HepG2 (cell line): ENCODE data around the gene SLC13A5. TPM values are rescaled to one million over a fixed set of nuclear protein-coding genes. Genes with fewer than 3 reads are reported as not detected.
A peak's percentile ranks its signal among the peaks of the same experiment; 100 is the strongest.

ENCODE experiments used
- CHD2 ChIP-seq: IDR thresholded peaks from 2 replicates; pipeline ENCODE4 v1.6.1; 2011; ENCODE audit warnings: low read depth, low read length, improper control_type of control experiment
- FOSL2 ChIP-seq: sonication (generic); formaldehyde crosslinking; IDR thresholded peaks from 2 replicates; pipeline ENCODE4 v1.4.0; 2020; ENCODE audit warnings: missing genetic modification reagents
- RBM22 ChIP-seq: fragments of 200-400 bp; formaldehyde crosslinking; optimal IDR thresholded peaks from 2 replicates; pipeline ENCODE3; 2017; ENCODE audit warnings: mild to moderate bottlenecking, low read length, moderate library complexity
- ZIK1 ChIP-seq: sonication (generic); formaldehyde crosslinking; IDR thresholded peaks from 2 replicates; pipeline ENCODE4 v1.5.0; 2020; ENCODE audit warnings: mild to moderate bottlenecking, low read depth, missing genetic modification reagents, borderline replicate concordance
- ZNF30 ChIP-seq: sonication (generic); formaldehyde crosslinking; IDR thresholded peaks from 2 replicates; pipeline ENCODE4 v1.5.0; 2020; ENCODE audit warnings: mild to moderate bottlenecking, missing genetic modification reagents
- ZNF343 ChIP-seq: sonication (generic); formaldehyde crosslinking; IDR thresholded peaks from 2 replicates; pipeline ENCODE4 v1.4.0; 2020; ENCODE audit warnings: mild to moderate bottlenecking, missing genetic modification reagents
- ZNF350 ChIP-seq: sonication (generic); formaldehyde crosslinking; IDR thresholded peaks from 2 replicates; pipeline ENCODE4 v1.4.0; 2020; ENCODE audit warnings: mild to moderate bottlenecking, low read depth, missing genetic modification reagents, borderline replicate concordance
- ZNF543 ChIP-seq: sonication (generic); formaldehyde crosslinking; IDR thresholded peaks from 2 replicates; pipeline ENCODE4 v1.4.0; 2020; ENCODE audit warnings: mild to moderate bottlenecking, missing genetic modification reagents
- ZNF572 ChIP-seq: sonication (generic); formaldehyde crosslinking; IDR thresholded peaks from 2 replicates; pipeline ENCODE4 v1.5.1; 2020; ENCODE audit warnings: mild to moderate bottlenecking, missing genetic modification reagents
- ZSCAN30 ChIP-seq: sonication (generic); formaldehyde crosslinking; IDR thresholded peaks from 2 replicates; pipeline ENCODE4 v1.5.0; 2020; ENCODE audit warnings: mild to moderate bottlenecking, missing genetic modification reagents
- polyA plus RNA-seq, 8 experiments: library from polyadenylated mRNA; depleted of rRNA in 3 of 8; stranded (reverse) in 7 of 8; unstranded in 1 of 8; fragments of >200 nt; fragmentation: Illumina TruSeq in 4 of 8; extraction: Trizol in 4 of 8; gene quantifications; 2 replicates each; pipeline versions ENCODE4 v1.2.1 to v1.2.3, GENCODE V29; 2011 to 2016; ENCODE audit warnings: low read depth in 4 of 8, missing spikeins in 1 of 8, mixed read lengths in 1 of 8; ENCODE audit not compliant: insufficient read depth in 1 of 8
- total RNA-seq, 5 experiments: library from RNA; depleted of rRNA; stranded (reverse); fragments of >200 nt; fragmentation: Illumina TruSeq; extraction: Trizol; gene quantifications; 2 replicates each; pipeline ENCODE4 v1.2.3, GENCODE V29; 2016; ENCODE audit warnings: low read depth in 1 of 5
- TF ChIP-seq, protein P1 (sequence below): sonication (generic); formaldehyde crosslinking; IDR thresholded peaks from 2 replicates; pipeline ENCODE4 v1.4.0; 2020; ENCODE audit warnings: mild to moderate bottlenecking, missing genetic modification reagents, borderline replicate concordance
- TF ChIP-seq, protein P2 (sequence below): sonication (generic); formaldehyde crosslinking; conservative IDR thresholded peaks from 2 replicates; pipeline ENCODE4 v1.4.0; 2020; ENCODE audit warnings: mild to moderate bottlenecking, missing genetic modification reagents, moderate library complexity
- TF ChIP-seq, protein P3 (sequence below): IDR thresholded peaks from 2 replicates; pipeline ENCODE4 v1.6.1; 2016; ENCODE audit warnings: low read depth, borderline replicate concordance

The SLC13A5 gene
- total and polyA plus RNA-seq, 2 of the 13 experiments (the other 11 are each of a cell fraction or from before 2014, with no cell fraction given): 42.8 to 310 TPM

DNA sequence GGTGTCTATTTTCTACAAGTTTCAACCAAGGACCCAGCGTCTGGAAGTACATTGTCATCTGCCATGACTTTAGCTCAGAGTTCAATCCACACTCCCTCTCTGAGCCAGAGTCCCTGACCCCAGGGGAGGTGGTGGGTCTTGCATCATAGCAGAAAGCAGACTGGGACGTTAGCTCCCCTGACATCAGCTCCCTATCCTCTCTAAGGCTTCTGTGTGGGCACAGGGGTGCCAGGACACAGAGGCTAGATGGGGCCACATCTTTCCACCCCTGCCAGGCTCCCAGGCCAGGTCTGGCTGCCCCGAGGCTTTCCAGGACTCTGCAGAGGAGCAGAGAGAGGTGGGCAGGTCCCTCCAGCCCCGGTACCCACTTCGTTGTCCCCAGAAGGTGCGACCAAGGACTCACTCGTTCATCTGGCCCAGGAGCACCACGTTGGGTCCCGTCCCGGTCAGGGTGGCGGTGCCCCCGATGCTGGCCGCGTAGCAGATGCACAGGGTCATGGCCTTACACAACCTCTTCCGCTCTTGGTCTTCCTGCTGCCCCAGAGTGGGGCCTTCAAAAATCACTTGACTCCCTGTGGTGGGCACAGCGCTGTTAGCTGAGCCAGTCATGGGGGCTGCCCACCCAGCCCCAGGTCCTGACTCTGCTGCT lies 10.5 kb downstream of the SLC13A5 start (continued):
- TF ChIP-seq, protein P1, sequence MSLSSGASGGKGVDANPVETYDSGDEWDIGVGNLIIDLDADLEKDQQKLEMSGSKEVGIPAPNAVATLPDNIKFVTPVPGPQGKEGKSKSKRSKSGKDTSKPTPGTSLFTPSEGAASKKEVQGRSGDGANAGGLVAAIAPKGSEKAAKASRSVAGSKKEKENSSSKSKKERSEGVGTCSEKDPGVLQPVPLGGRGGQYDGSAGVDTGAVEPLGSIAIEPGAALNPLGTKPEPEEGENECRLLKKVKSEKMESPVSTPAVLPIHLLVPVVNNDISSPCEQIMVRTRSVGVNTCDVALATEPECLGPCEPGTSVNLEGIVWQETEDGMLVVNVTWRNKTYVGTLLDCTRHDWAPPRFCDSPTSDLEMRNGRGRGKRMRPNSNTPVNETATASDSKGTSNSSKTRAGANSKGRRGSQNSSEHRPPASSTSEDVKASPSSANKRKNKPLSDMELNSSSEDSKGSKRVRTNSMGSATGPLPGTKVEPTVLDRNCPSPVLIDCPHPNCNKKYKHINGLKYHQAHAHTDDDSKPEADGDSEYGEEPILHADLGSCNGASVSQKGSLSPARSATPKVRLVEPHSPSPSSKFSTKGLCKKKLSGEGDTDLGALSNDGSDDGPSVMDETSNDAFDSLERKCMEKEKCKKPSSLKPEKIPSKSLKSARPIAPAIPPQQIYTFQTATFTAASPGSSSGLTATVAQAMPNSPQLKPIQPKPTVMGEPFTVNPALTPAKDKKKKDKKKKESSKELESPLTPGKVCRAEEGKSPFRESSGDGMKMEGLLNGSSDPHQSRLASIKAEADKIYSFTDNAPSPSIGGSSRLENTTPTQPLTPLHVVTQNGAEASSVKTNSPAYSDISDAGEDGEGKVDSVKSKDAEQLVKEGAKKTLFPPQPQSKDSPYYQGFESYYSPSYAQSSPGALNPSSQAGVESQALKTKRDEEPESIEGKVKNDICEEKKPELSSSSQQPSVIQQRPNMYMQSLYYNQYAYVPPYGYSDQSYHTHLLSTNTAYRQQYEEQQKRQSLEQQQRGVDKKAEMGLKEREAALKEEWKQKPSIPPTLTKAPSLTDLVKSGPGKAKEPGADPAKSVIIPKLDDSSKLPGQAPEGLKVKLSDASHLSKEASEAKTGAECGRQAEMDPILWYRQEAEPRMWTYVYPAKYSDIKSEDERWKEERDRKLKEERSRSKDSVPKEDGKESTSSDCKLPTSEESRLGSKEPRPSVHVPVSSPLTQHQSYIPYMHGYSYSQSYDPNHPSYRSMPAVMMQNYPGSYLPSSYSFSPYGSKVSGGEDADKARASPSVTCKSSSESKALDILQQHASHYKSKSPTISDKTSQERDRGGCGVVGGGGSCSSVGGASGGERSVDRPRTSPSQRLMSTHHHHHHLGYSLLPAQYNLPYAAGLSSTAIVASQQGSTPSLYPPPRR: 0 out of 2 replicates have a peak, but pooled peaks have one; percentile 20
- TF ChIP-seq ZNF30 (CRISPR knock-in tag) (no peak), FOSL2 (peak; percentile 40; the same call in 1 of the 2 replicates), ZNF572 (0 out of 2 replicates have a peak, but pooled peaks have one; percentile 4), ZNF343 (CRISPR knock-in tag) (no peak), CHD2 (no peak), ZNF543 (CRISPR knock-in tag) (peak; percentile 56; the same call in 1 of the 2 replicates), ZIK1 (CRISPR knock-in tag) (no peak), RBM22 (no peak), ZSCAN30 (CRISPR knock-in tag) (no peak), ZNF350 (peak; percentile 43; the same call in 1 of the 2 replicates)
- TF ChIP-seq, protein P2, sequence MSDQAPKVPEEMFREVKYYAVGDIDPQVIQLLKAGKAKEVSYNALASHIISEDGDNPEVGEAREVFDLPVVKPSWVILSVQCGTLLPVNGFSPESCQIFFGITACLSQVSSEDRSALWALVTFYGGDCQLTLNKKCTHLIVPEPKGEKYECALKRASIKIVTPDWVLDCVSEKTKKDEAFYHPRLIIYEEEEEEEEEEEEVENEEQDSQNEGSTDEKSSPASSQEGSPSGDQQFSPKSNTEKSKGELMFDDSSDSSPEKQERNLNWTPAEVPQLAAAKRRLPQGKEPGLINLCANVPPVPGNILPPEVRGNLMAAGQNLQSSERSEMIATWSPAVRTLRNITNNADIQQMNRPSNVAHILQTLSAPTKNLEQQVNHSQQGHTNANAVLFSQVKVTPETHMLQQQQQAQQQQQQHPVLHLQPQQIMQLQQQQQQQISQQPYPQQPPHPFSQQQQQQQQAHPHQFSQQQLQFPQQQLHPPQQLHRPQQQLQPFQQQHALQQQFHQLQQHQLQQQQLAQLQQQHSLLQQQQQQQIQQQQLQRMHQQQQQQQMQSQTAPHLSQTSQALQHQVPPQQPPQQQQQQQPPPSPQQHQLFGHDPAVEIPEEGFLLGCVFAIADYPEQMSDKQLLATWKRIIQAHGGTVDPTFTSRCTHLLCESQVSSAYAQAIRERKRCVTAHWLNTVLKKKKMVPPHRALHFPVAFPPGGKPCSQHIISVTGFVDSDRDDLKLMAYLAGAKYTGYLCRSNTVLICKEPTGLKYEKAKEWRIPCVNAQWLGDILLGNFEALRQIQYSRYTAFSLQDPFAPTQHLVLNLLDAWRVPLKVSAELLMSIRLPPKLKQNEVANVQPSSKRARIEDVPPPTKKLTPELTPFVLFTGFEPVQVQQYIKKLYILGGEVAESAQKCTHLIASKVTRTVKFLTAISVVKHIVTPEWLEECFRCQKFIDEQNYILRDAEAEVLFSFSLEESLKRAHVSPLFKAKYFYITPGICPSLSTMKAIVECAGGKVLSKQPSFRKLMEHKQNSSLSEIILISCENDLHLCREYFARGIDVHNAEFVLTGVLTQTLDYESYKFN (CRISPR knock-in tag): 0 out of 2 replicates have a peak, but pooled peaks have one; percentile 16
- TF ChIP-seq, protein P3, sequence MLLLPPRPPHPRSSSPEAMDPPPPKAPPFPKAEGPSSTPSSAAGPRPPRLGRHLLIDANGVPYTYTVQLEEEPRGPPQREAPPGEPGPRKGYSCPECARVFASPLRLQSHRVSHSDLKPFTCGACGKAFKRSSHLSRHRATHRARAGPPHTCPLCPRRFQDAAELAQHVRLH: peak; percentile 52; the same call in 1 of the 2 replicates
